Liver (tissue), 9 donors: Measurements from ENCODE around the gene FLNC. TPM values are rescaled to one million over a fixed set of nuclear protein-coding genes. Genes with fewer than 3 reads are reported as not detected.

Experiments
- DNase-seq: peaks from one replicate; pipeline ENCODE4 v3.0.0-alpha.2; 2017; ENCODE audit warnings: low spot score
- H3K27ac ChIP-seq, 2 donors: one replicate each; pipeline ENCODE4 v1.7.0; 2013; ENCODE audit warnings: inconsistent platforms in 2 of 2, low read length in 2 of 2, control low read depth in 1 of 2, low read depth in 1 of 2, mild to moderate bottlenecking in 1 of 2
- H3K27me3 ChIP-seq, 4 donors: one replicate each; pipeline versions ENCODE4 v1.6.1 to v1.7.0; 2013; ENCODE audit warnings: low read length in 3 of 4, inconsistent platforms in 1 of 4, mild to moderate bottlenecking in 1 of 4, moderate library complexity in 1 of 4; ENCODE audit not compliant: control insufficient read depth in 4 of 4, insufficient read depth in 4 of 4
- H3K36me3 ChIP-seq, 4 donors: one replicate each; pipeline versions ENCODE4 v1.6.1 to v1.7.0; 2013; ENCODE audit warnings: low read length in 3 of 4, mild to moderate bottlenecking in 3 of 4, low read depth in 1 of 4, moderate library complexity in 1 of 4; ENCODE audit not compliant: control insufficient read depth in 4 of 4, insufficient read depth in 3 of 4
- H3K4me1 ChIP-seq, 4 donors: one replicate each; pipeline versions ENCODE4 v1.6.1 to v1.7.0; 2013; ENCODE audit warnings: low read length in 3 of 4, mild to moderate bottlenecking in 3 of 4, moderate library complexity in 1 of 4; ENCODE audit not compliant: control insufficient read depth in 4 of 4, insufficient read depth in 4 of 4
- H3K4me3 ChIP-seq, 3 donors: one replicate each; pipeline versions ENCODE4 v1.6.1 to v1.7.0; 2013; ENCODE audit warnings: low read length in 3 of 3, control low read depth in 1 of 3, low read depth in 1 of 3, mild to moderate bottlenecking in 1 of 3
- H3K9ac ChIP-seq, 2 donors: one replicate each; pipeline ENCODE4 v1.7.0; 2013; ENCODE audit warnings: low read length in 2 of 2, mild to moderate bottlenecking in 2 of 2, moderate library complexity in 2 of 2, control low read depth in 1 of 2, low read depth in 1 of 2
- H3K9me3 ChIP-seq, 4 donors: one replicate each; pipeline versions ENCODE4 v1.6.1 to v1.7.0; 2013; ENCODE audit warnings: low read length in 3 of 4; ENCODE audit not compliant: control insufficient read depth in 4 of 4
- ATF3 ChIP-seq: IDR thresholded peaks from 2 replicates; pipeline ENCODE4 v1.6.1; 2016; ENCODE audit warnings: antibody characterized with exemption
- CTCF ChIP-seq: fragments of 150-350 bp; IDR thresholded peaks from 2 replicates; pipeline ENCODE4 v1.5.1; 2017; ENCODE audit warnings: improper control_type of control experiment, low read depth, low read length; ENCODE audit not compliant: missing input control
- GABPA ChIP-seq, 2 donors: IDR thresholded peaks in 1 of 2; conservative IDR thresholded peaks in 1 of 2; 2 replicates each; pipeline ENCODE4 v1.6.1; 2016; ENCODE audit warnings: antibody characterized with exemption in 2 of 2, mild to moderate bottlenecking in 1 of 2, moderate library complexity in 1 of 2
- HNF4A ChIP-seq, 2 donors: conservative IDR thresholded peaks; 2 replicates each; pipeline ENCODE4 v1.6.1; 2016; ENCODE audit warnings: antibody characterized with exemption in 2 of 2, mild to moderate bottlenecking in 2 of 2
- HNF4G ChIP-seq: IDR thresholded peaks from 2 replicates; pipeline ENCODE4 v1.6.1; 2016; ENCODE audit warnings: antibody characterized with exemption
- MAX ChIP-seq: IDR thresholded peaks from 2 replicates; pipeline ENCODE4 v1.6.1; 2016; ENCODE audit warnings: antibody characterized with exemption
- NR2F2 ChIP-seq: IDR thresholded peaks from 2 replicates; pipeline ENCODE4 v1.6.1; 2016; ENCODE audit warnings: antibody characterized with exemption
- RAD21 ChIP-seq, 2 donors: IDR thresholded peaks; 2 replicates each; pipeline ENCODE4 v1.6.1; 2016; ENCODE audit warnings: antibody characterized with exemption in 2 of 2, mild to moderate bottlenecking in 2 of 2
- REST ChIP-seq: IDR thresholded peaks from 2 replicates; pipeline ENCODE4 v1.6.1; 2016; ENCODE audit warnings: antibody characterized with exemption, mild to moderate bottlenecking
- RXRA ChIP-seq, 2 donors: IDR thresholded peaks; 2 replicates each; pipeline ENCODE4 v1.6.1; 2017 to 2018; ENCODE audit warnings: antibody characterized with exemption in 2 of 2, mild to moderate bottlenecking in 1 of 2
- SP1 ChIP-seq: IDR thresholded peaks from 2 replicates; pipeline ENCODE4 v1.6.1; 2018; ENCODE audit warnings: antibody characterized with exemption, mild to moderate bottlenecking
- TAF1 ChIP-seq: conservative IDR thresholded peaks from 2 replicates; pipeline ENCODE4 v1.6.1; 2016; ENCODE audit warnings: antibody characterized with exemption, mild to moderate bottlenecking
- YY1 ChIP-seq: IDR thresholded peaks from 2 replicates; pipeline ENCODE4 v1.6.1; 2016; ENCODE audit warnings: antibody characterized with exemption, mild to moderate bottlenecking
- WGBS: extraction: QIAGEN DNeasy Blood & Tissue Kit; methylation state at CpG from one replicate; pipeline ENCODE4 v1.1.7; 2013; 5-methylcytosine and 5-hydroxymethylcytosine counted together
- polyA plus RNA-seq, 2 donors: library from polyadenylated mRNA; stranded (reverse) in 1 of 2; unstranded in 1 of 2; fragments of 200-250 nt in 1 of 2; fragments of >200 nt in 1 of 2; fragmentation: Nextera tagmentation in 1 of 2; extraction: Ambion mirVana in 1 of 2; gene quantifications; one replicate each; pipeline versions ENCODE4 v1.2.1 to v1.2.3, GENCODE V29; 2013 to 2015
- total RNA-seq, 2 donors: library from RNA; depleted of rRNA; stranded (reverse); fragments of >200 nt; gene quantifications; one replicate each; pipeline ENCODE4 v1.2.3, GENCODE V29; 2014
- donor health status: healthy.
- donor health status: healthy.
- donor health status: healthy.
- donor health status: healthy.
- donor health status: healthy.

FLNC gene
- total and polyA plus RNA-seq, 4 donors: 0.03 to 2.3 (median 0.53) TPM

GRCh38 chr7:128891110-128891941, 61.1 kb downstream of the FLNC start:
- Histone ChIP-seq H3K4me1 (peaks cover 0 to 3% (median 1%) of the 10 kb centered on the region in 4 donors), H3K27me3 (no peaks in the 10 kb centered on the region), H3K4me3 (peak overlapping the region in 1 of 3 donors; percentile 43), H3K27ac (no peak overlapping the region), H3K36me3 (no peaks in the 10 kb centered on the region), H3K9me3 (no peaks in the 10 kb centered on the region), H3K9ac (no peak overlapping the region)
- 39% methylated on average over 41 of the region's 41 CpGs for WGBS
- no peak for TF ChIP-seq SP1
- TF ChIP-seq REST: no peak
- TF ChIP-seq YY1: no peak
- TF ChIP-seq TAF1: no peak
- no peak for TF ChIP-seq RAD21 (IDR thresholded peaks at IDR 0.05)
- TF ChIP-seq RXRA (IDR thresholded peaks at IDR 0.05): no peak
- no peak for TF ChIP-seq ATF3
- no peak for TF ChIP-seq NR2F2
- no peak for TF ChIP-seq GABPA (IDR thresholded peaks at IDR 0.05 in 1 of 2, conservative IDR thresholded peaks at IDR 0.05 in 1 of 2)
- no peak for TF ChIP-seq CTCF
- no peak for TF ChIP-seq MAX
- DNase-seq: no peak

GRCh38 chr7:128891942-128892269, 61.7 kb downstream of the FLNC start:
- H3K4me1 ChIP-seq: peaks cover 0 to 3% (median 1%) of the 10 kb centered on the region in 4 donors
- no peaks in the 10 kb centered on the region for H3K27me3 ChIP-seq
- WGBS: 88% methylated on average over 11 of the region's 11 CpGs
- no peak overlapping the region for H3K27ac ChIP-seq
- no peaks in the 10 kb centered on the region for H3K36me3 ChIP-seq
- TF ChIP-seq RAD21 (IDR thresholded peaks at IDR 0.05): no peak
- no peak for TF ChIP-seq HNF4G
- no peak for TF ChIP-seq HNF4A (conservative IDR thresholded peaks at IDR 0.05)
- no peak for TF ChIP-seq REST
- no peak for TF ChIP-seq TAF1
- TF ChIP-seq SP1: no peak
- TF ChIP-seq GABPA (IDR thresholded peaks at IDR 0.05 in 1 of 2, conservative IDR thresholded peaks at IDR 0.05 in 1 of 2): no peak
- no peak overlapping the region for H3K9ac ChIP-seq
- no peak overlapping the region for H3K4me3 ChIP-seq
- no peaks in the 10 kb centered on the region for H3K9me3 ChIP-seq
- no peak for DNase-seq
